Measurements from ENCODE around the gene STING1.
"Not testable (repeated sequence)": the region's sequence is repeated elsewhere in the genome, so short reads cannot be mapped to it uniquely, and the experiment has no call there.

The STING1 gene

GRCh38 chr5:139503036-139503817 is 20.7 kb upstream of the STING1 start:
- not testable (repeated sequence) for DNase-seq (ENCODE audit: low spot score)

DNA sequence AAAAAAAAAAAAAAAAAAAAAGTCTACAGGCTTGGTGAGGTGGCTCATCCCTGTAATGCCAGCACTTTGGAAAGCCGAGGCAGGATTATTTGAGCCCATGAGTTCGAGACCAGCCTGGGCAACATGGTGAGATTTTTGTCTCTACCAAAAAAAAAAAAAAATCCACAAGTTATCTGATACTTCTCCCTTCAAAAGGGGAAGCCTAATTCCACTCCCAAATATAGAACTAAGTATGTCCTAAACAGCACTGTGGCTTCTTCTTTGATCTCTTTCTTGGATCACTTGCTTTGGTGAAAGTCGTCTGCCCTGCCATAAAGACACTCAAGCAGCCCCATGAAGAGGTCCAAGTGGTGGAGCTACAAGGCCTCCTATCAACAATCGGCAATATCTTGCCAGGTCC is 18.8 kb upstream of the STING1 start:
- no peak for DNase-seq (ENCODE audit: low spot score)

DNA sequence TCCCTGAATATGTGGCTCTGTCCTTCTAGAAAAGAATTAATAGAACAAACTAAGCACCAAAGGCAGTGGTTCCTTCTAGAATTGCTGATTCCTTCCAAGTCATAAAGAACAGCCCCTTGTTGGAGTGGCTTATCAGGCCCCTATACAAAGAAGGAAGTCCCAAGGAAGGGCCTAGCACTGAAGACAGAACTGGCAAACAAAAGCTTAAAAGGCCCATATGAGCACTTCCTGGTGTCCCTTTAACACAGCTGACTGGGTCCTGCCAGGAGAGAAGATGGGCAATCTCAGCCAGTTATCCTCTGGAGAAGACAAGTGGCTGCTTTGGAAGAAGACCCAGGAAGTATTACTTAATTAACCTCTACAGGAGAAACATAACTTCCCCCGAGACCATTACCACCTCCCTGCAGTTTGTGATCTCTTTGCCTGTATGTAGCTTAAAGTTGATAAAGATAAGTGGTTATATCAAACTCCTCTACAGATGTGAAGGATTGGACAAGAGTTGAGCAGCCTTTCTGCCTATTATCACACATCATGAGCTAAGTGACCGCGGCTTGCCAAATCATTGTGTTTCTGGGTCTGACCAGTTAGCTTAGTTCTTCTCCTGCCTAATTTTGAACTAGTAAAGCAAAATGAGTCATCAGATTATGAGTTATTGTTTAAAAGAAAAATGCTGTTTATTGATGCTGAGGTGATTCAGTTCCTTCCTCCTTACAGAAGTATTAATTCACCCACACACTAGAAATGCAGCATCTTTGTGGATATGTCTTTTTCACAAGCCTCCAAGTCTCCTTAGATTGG is 13.3 kb upstream of the STING1 start:
- DNase-seq (ENCODE audit: low spot score) = peak; percentile 55

- DNase-seq (ENCODE audit: low spot score) = no peak
These were observed 12.3 kb upstream of the STING1 start for GRCh38 chr5:139494832-139495231.

- no peak for DNase-seq (ENCODE audit: low spot score)
These were observed 11.7 kb upstream of the STING1 start for GRCh38 chr5:139494256-139494655.

DNA sequence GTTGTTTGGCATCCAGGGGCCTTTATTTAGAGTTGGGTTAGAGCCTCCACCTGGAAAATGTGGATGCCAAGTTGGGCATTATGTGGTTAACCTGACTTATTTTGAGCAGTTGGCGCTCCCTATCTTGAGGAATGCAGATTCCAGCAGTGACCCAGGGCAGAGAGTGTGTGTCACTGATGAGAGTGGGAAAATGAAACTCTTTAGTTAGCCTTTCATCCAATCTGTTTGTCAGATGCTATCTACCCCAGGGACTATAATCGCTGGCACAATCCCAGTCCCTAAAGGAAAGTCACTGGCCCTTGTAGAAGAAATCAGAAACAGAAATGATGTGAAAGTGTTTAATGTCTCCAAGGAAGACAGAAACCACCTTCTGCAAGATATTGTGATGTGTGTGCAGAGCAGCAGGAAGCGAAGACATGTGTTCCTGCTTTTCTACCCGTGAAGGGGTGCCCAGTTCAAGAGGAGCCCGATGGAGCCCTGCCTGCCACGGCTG is 10.2 kb upstream of the STING1 start:
- DNase-seq (ENCODE audit: low spot score) = no peak

DNA sequence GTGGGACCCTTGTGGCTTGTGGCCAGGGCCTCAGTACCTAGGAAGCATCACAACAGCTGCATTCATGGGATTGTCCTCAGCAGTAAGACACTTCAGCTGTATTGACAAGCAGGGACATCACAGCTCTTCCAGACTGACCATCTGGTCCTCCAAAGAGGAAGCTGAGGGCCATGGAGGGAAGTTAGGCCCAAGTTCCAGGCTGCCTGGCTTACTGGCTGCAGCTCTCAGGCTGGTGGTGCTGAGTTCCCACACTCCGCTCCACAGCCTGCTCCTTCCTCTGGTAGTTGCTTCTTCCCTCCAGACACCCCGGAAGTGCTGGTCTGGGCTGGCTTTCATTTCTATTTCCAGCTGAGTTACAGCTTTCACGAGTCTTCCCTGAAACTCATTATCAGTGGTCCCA is 5.7 kb upstream of the STING1 start:
- no peak for DNase-seq (ENCODE audit: low spot score)

GRCh38 chr5:139486201-139486600 is 3.6 kb upstream of the STING1 start:
- no peak for DNase-seq (ENCODE audit: low spot score)

GRCh38 chr5:139482890-139483208 is 291 bp upstream of the STING1 start:
- not testable (repeated sequence) for DNase-seq (ENCODE audit: low spot score)

GRCh38 chr5:139481580-139482049 is 943 bp downstream of the STING1 start:
- no peak for DNase-seq (ENCODE audit: low spot score)

DNA sequence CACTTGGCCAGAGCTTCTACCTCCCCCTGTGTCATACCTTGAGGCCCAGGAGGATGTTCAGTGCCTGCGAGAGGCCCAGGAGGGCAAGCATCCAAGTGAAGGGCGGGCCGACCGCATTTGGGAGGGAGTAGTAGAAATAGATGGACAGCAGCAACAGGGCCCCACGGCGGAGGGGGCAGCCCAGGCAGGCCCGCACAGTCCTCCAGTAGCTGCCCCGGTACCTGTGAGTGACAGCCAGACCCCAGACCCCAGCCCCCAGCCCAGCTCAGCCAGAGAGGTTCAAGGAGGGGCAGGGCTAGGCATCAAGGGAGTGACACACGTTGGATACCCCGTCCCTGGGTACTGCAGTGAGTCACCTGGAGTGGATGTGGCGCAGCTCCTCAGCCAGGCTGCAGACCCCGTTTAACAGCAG is 1.4 kb downstream of the STING1 start:
- no peak for DNase-seq (ENCODE audit: low spot score)

DNA sequence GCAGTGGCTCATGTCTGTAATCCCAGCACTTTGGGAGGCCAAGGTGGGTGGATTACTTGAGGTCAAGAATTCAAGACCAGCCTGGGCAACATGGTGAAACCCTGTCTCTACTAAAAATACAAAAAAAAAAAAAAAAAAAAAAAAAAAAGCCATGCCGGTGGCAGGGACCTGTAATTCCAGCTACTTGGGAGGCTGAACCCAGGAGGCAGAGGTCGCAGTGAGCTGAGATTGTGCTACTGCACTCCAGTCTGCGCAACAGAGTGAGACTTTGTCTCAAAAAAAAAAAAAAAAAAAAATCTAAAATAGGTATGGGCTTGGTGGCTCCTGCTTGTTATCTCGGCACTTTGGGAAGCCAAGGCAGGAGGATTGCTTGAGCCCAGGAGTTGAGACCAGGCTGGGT is 2.8 kb downstream of the STING1 start:
- not testable (repeated sequence) for DNase-seq (ENCODE audit: low spot score)

DNA sequence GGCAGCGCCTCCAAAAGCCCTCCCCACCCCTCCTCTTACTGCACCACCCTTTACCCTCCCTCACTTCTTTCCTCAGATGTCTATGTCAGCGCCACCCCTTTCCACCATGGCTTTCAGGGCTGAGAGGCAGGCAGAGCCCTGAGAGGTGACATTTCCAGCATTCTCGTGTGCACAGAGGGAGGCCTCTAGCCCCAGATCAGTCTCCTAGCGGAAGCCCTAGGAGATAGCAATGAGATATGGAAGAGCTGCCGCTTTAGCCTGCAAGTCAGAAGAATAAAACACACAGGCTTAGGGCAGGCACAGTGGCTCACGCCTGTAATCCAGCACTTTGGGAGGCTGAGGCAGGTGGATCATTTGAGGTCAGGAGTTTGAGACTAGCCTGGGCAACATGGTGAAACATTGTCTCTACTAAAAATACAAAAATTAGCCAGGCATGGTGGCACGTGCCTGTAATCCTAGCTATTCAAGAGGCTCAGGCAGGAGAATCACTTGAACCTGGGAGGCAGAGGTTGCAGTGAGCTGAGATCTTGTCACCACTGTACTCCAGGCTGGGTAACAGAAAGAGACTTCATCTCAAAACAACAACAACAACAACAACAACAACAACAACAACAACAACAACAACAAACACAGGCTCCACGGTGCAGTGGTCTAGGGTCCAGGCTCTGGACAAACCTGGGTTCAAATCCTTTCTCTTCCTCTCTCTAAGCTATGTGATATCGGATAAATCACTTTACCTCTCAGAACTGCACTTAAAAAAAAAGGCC is 3.7 kb downstream of the STING1 start:
- DNase-seq (ENCODE audit: low spot score) = not testable (repeated sequence)

DNA sequence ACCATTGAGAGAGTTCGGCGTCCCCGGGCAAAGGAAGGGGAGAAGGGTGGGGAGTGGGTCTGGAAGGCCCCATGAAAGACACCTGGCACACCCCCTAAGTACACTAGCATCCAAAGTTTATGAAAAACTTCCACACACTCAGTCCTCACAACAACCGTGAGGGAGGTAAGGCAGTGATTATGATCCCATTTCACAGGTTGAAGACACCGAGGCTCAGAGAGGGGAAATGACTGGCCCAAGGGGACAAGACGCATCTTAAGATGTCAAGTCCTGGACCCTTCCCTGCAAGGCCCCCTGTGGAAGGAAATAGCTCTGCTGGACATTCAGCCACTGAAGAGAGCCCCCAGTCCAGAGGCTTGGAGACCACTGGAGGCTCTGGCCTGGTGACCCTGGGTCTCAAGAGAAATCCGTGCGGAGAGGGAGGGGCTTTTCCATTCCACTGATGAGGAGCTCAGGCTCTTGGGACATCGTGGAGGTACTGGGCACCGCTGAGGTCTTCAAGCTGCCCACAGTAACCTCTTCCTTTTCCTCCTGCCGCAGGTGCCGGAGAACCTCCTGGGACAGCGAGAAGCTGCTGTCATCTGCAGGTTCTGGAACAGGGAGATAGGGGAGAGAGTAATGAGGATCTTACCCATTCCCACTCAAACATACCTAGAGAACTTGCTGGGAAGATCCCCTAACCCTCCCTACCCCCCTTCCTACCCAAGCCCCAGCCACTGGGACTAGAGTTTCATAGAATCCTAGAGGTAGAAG is 6.5 kb downstream of the STING1 start:
- no peak for DNase-seq (ENCODE audit: low spot score)

GRCh38 chr5:139474890-139475791 is 7.4 kb downstream of the STING1 start:
- no peak for DNase-seq (ENCODE audit: low spot score)

DNA sequence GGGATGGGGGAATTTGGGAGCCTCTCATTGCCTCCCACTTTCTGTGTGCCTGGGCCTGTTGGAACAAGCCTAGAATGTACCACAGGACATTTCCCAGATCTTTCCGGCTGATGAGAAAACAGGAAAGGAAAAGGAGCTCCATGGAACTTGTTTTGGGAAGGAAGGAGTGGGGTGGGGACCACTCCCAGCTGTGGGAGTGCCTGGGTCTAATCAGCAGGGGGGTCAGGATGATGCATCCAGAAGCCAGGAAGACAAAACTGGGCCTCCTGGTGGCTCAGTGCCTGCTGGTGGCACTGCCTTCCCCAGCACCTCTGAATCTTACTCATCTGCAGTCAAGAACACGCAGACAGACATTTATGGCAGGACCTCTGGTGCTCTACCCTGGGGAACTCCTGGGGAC is 9.0 kb downstream of the STING1 start:
- no peak for DNase-seq (ENCODE audit: low spot score)

DNA sequence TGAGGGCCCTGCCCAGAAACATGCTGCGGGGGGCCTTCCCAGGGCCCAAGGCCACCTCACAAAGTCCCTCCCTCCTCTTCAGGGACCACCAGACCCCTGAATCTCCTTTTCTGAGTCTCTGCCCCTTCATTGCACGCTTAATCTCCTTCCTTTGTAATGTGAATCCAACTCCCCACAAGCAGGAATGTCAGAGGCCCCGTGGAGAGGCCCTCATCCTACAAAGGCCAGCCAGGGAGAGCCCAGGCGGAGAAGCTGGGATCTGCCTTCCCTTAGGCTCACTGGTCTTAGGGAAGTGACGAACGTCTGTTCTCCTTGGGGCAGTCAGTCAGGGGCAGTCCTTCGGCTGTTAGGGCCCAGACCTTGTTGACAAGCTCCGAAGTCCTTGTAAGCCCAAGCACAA is 9.5 kb downstream of the STING1 start:
- DNase-seq (ENCODE audit: low spot score) = no peak

- no peak for DNase-seq (ENCODE audit: low spot score)
These were observed 10.1 kb downstream of the STING1 start for GRCh38 chr5:139472386-139473030.

- DNase-seq (ENCODE audit: low spot score) = no peak
These were observed 11.7 kb downstream of the STING1 start, which contains the start of gene SMIM33 for GRCh38 chr5:139470821-139471300. Gene SMIM33, plus strand, starts transcription at chr5:139471004. Its CDS starts 118 bp downstream, at chr5:139471122.

DNA sequence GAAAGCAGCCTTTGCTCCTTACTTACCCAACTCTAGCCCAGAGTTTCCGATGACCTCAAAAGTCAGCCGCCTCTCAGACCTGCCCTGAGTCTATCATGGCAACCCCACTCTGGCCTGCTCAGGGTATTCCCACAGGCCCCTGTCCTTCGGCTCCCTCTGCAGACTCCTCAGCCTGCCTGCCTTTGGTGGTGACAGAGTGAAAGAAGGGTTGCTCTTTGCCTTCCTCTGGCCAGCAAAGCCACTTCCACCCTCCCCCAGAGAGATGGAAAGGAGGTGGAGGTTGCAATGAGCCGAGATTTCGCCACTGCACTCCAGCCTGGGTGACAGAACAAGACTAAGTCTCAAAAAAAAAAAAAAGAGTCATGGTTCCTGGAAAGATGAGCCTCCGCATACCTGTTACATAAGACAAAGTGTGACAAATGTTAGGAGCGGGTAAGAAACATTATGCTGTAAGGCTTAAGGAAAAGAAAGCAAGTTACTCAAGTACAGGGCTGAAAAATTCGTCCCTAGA is 14.1 kb downstream of the STING1 start:
- no peak for DNase-seq (ENCODE audit: low spot score)
